Renal cortical epithelial cell (primary cell): ENCODE results near the gene FXYD3. TPM values are rescaled to one million over a fixed set of nuclear protein-coding genes. Genes with fewer than 3 reads are reported as not detected.
A peak's percentile ranks its signal among the peaks of the same experiment; 100 is the strongest.
"Not testable (repeated sequence)": the region's sequence is repeated elsewhere in the genome, so short reads cannot be mapped to it uniquely, and the experiment has no call there.

Experiments
- DNase-seq: peaks from one replicate; pipeline ENCODE4 v3.0.0-alpha.2; 2011; ENCODE audit warnings: low read depth
- total RNA-seq: library from RNA; depleted of rRNA; stranded (reverse); fragments of >200 nt; gene quantifications from 2 replicates; pipeline ENCODE4 v1.2.3, GENCODE V29; 2014

FXYD3 gene
- total RNA-seq, 1 donor from 2014 or later = not detected

DNA sequence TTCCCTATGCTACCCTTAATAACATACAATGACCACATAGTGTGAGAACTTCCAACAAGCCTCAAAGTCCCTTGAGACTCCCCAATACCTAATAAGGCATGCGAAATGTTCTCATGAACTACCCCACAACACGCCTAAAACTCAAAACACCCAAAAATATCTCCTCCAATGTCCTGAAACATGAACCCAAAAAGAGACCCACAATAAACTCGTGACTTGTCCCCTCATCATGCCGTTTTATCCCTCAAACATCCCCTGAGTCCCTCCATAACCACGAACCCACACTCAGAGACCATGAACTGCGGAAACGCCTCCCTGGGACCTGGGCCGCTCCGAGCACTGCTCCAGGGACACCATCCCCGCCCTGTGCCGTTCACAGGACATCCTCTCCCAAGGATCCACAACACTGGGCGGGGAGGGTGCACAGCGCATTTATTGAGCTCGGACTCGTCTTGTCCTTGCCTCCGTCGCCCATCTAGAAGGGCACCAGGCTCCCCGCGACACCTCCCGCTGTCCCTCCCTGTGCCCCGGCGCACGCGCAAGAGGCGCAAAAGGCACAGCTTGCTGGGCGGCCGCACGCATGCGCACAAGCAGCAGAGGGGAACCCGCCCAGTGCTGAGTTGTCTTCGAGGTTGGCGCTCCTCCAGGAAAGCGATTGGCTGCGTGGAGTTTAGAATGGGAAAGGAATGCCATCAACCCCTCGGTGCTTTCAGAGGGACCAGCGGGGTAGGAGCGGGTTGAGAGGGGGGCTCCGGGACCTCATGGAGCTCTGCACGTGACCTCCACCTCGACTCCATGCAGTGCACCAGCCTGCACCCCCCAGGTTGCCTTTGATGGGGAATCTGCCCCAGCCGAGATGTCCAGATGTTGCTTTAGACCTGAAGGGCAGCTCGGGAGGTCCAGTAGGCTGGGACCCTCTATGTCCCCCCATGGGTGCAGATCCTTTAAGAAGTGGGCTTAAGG lies 8.8 kb downstream of the FXYD3 start:
- DNase-seq = peak; percentile 77

DNA sequence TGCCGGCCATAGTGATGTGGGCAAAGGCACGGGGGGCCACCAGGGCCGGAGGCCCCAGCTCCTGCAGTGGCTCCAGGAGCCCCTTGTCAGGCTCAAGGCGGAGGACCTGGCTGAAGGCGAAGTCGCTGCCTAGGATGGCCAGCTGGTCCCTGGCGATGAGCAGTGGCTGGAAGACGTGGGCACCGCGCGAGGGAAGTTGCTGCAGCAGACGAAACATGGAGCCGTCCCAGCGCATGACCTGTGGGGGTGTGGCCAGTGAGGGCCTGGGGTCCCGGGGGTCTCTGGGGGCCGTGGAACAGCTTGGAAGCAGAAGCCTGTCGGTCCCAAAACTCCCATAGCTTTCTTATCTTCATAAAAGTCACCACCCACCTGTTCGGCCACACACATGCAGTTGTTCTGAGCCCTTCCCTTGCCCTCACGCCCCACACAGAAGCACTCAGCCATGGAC lies 9.7 kb downstream of the FXYD3 start:
- DNase-seq = no peak

DNA sequence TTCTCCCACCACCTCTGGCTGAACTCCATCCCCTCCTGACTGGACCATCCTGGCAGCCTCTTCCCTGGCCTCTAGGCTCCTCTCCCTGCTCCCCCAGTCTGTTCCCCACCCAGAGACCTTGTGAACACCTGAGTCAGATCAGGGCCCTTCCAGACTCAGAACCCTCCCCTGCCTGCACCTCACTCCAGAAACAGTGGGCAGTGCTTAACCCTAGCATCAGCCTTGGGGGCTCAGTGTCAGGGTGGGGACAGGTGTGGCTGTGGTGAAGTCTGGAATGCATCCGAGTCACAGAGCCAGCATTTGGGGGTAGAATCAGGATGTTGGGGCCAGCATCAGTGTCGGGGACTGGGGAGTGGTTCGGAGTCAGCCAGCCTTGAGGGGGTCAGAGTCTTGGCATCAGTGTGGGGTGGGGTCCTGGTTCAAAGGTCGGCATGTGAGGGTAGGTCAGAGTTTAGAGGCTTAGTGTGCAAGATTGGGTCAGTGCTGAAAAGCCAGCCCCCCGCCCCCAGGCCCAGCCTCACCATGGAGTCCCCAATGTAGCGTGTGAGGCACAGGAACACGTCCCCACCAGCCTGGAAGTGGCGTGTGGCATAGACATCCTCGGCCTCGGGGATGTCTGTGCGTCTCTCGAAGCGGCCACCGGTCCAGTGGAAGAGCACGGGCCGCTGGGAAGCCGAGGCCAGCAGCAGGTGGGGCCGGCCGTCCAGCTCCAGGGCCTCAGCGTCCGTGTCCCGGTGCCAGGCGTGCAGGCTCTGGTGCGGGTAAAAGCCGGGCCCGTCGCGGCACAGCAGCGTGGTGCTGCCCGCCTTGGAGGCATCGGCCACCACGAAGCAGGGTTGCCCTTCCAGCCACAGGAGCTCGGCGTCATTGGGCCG lies 10.4 kb downstream of the FXYD3 start:
- DNase-seq = no peak

DNA sequence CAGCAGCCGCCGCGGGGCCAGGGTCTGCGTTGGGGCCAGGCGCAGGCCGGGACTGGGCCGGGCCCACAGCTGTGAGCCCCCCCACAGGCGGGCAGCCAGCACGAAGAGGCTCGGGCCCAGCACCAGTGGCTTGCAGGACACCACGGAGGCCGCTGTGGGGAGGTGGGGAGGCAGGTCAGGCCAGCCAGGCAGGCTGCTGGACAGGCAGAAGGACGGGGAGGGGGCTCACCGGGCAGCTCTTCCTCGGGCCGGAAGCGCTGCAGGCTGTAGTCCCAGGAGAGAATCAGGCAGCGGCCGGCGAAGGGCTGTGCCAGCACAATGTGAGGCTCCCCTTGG lies 11.0 kb downstream of the FXYD3 start:
- DNase-seq = no peak

DNA sequence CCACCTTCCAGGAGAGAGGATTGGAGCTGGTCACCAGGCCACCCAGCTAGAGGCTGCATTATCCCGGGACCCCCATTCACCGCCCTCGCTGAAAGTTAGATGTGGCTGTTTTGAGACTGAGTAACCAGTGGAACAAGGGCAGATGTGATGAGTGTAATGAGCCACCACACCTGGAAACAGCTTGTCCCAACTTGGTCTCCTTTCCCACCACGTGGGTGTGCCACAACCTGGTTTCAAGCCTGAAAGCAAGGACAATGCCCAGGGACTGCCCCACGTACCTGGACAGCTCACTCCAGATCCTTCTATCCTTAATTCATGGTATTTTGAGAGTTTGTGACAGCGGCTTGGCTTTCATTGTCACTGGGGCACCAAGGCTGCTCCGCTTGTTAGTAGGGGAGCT lies 12.2 kb downstream of the FXYD3 start:
- no peak for DNase-seq

DNA sequence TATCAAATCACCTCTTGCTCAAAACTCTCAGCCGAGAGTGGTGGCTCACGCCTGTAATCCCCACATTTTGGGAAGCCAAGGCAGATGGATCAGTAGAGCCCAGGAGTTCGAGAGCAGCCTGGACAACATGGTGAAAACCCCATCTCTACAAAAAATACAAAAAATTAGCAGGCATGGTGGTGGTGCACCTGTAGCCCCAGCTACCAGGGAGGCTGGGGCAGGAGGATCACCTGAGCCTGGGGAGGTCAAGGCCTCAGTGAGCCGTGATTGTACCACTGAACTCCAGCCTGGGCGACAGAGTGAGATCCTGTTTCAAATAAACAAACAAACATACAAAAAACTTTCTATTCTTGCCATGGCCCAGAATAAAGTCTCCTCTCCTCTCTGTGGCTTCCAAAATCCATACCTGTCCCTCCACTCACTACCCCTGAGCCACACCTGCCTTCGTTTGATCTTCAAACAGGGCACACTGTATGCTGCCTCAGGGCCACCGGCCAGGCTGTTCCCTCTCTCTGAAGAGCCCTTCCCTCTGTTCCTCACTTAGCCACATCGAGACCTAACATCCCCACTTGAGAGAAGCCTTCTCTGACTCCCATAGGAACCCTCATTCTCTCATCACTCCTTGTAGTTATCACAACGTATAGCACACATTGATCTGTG lies 12.9 kb downstream of the FXYD3 start:
- DNase-seq = no peak

- not testable (repeated sequence) for DNase-seq
Observed at GRCh38 chr19:35129724-35130274, 14.2 kb downstream of the FXYD3 start.

DNA sequence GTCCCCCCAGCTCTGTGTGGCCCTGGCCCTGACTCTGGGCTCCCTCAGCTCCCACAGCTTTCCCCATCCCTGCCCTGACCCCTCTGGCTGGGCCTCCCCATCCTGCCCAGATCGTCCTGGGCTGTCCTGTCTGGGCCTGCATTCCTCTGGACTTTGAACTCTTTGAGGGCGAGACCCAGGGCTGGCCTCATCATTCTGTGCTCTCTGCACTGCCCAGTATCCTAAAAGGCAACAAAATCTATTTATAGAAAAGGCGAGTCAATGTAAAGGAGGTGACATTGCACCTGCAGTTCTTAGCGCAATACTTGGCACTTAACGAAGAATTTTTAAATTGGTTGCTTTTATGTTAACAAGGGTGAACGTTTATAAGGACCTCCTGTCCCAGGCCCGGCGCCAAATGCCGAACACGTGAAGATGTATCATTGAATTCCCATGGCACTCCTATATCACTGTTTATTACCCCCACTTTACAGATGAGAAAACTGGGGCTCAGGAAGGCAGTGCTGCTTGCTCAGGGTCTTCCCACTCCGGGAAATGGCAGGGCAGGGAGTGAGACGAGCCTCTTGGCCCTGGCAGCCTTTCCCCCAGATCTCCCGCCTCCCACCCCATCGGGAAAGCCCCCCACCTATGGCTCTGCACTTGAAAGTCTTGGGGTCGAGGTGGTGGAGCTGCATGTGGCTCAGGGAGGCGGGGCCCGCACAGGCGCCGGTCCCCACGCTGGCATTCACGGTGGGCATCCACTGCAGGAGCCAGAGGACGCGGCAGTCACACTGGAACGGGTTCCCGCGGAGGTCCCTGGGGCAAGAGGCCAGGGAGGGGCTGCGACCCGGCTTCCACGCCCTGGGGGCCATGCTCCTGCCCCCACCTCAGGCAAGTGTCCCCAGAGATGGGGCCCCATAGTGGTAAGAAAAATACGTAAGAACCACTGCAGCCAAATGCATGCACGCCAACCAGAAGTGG lies 15.4 kb downstream of the FXYD3 start:
- DNase-seq = no peak

DNA sequence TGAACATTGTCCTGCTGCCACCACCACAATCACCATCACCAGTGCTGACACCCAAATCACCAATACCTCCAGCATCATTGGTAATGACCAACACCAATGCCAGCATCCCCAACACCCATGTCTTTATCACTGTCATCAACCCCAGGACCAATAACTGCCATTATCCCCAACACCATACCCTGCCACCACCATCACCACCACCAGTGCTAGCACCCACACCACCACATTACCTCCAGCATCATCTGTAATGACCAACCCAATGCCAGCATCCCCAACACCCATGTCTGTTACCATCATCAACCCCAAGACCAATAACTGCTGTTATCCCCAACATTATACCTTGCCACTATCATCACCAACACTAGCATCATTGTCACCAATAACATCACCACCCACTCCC lies 16.6 kb downstream of the FXYD3 start:
- no peak for DNase-seq

DNA sequence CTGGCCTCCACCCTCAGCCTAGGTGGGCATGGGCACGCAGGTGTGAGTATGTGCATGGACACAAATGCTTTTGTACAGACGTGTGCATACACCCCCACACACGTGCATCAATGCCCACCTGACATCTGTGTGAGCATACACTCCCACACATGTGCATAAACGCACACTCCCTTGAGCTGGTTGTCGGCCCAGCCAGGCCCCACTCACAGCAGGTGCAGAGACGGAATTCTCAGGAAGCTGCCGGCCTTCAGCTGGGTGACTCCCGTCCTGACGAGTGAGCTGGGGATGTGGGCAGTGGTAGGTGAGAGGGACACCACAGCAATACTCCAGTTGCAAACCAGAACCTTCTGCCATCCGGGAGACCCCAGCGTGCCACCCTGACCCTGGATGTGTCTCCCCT lies 18.2 kb downstream of the FXYD3 start:
- no peak for DNase-seq

DNA sequence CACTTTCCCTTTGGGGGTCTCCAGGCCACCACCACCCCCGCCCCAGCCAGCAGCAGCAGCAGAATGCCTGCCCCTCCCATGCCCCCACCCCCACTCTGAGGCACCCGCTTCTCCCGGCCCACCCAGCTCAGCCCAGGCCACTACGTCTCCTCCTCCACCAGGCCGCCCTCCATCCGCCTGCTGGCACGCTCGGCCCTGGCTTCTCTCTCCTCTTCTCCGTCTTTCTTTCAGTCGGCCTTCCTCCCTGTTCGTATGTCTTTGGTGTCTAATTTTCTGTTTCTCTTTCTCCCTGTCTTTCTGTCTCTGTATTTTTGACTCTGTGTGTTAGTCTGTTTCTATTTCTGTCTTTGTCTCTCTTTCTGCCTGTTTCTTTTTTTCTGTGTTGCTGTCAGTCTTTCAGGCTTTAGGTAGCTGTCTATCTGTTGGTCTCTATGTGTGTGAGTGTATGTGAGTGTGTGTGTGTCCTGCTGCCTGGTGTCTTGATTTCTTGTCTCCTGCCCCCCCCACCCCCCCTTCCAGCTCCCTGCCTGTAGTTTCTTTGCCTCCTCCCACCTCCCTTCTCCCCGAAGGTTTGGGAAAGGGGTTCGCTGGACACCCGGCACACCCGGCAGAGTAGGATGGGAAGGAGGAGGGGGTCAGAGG lies 19.1 kb downstream of the FXYD3 start, which contains the start of gene LGI4:
Gene LGI4, minus strand, starts transcription at position 459 of the 642 bp plus-strand sequence. Its CDS starts 379 bp downstream, at position 80.
- no peak for DNase-seq

GRCh38 chr19:35135389-35135909 lies 19.8 kb downstream of the FXYD3 start:
- peak; percentile 23 for DNase-seq

GRCh38 chr19:35136231-35136630 lies 20.6 kb downstream of the FXYD3 start:
- no peak for DNase-seq

DNA sequence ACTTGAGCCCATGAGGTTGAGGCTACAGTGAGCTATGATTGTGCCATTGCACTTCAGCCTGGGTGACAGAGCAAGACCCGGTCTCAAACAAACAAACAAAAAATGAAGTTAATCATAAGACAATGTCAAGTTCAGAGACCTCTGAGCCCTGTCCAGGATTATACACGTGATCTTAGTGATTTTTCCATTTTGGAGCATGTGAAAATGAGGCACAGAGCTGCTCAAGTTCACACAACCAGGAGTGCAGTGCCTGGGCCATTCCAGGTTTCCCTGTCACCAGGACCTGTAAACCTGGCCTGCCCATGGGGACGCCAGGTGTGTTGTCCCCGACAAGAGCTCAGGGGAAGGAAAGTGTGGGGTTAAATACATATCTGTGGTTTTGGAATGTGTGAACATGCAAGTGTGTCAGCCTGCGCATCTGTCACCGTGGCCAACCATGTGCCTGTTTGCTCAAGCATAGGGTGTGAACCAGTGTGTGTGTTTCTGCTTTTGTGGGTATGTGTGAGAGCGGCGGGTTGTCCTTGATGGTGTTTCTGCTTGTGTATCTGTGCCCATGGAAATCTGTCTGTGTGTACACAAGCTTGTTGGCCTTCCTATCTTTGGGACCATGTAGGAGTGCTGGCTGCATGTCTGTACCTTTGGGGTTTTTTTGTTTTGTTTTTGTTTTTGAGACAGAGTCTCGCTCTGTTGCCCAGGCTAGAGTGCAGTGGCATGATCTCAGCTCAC lies 21.5 kb downstream of the FXYD3 start:
- no peak for DNase-seq

- no peak for DNase-seq
Observed at GRCh38 chr19:35138305-35138892, 22.8 kb downstream of the FXYD3 start, which contains the start of gene FXYD1. FXYD1 (plus strand) TSS chr19:35138824; CDS start chr19:35140080, 1,256 bp downstream.

DNA sequence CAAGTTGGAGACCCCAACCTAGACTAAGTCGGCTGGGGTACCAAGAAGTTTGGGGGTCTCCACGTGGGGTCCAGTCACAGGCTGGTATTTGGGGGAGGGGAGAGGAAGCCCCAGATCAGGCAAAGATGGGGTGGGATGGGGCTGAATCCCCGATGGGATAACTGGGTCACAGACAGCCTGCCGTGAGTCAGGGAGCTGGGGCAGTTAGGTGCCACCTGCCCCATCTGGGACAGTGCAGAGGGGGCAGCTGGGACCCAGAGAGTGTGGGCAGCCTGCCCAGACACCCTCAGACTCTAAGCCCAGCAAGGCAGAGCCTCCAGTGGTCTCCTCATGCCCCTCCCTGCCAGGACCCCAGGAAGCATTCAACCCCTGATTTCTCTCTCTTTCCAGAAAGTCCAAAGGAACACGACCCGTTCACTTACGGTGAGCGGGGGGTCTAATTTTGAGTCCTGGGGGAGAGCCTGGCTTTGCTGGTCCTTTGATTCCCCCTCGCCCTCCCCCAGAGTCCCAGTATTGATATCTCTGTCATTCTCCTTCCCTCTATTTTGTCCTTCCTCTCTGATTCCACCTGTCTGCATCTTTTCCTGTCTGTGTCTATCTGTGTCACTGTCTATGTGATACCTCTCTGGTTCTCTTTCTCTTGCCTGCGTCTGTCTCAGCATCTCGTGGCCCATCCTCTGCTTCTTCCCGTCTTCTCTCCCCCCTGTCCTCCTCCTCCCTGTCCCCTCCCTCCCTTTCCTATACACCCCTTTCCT lies 24.8 kb downstream of the FXYD3 start:
- DNase-seq = no peak

GRCh38 chr19:35140962-35141836 lies 25.6 kb downstream of the FXYD3 start:
- DNase-seq = peak; percentile 63
